Measurements from ENCODE around the gene CREBBP. TPM values are rescaled to one million over a fixed set of nuclear protein-coding genes. Genes with fewer than 3 reads are reported as not detected.

CREBBP gene
- polyA plus RNA-seq, 1 of the 3 experiments (the other 2 are of a cell fraction): 5.7 TPM

DNA sequence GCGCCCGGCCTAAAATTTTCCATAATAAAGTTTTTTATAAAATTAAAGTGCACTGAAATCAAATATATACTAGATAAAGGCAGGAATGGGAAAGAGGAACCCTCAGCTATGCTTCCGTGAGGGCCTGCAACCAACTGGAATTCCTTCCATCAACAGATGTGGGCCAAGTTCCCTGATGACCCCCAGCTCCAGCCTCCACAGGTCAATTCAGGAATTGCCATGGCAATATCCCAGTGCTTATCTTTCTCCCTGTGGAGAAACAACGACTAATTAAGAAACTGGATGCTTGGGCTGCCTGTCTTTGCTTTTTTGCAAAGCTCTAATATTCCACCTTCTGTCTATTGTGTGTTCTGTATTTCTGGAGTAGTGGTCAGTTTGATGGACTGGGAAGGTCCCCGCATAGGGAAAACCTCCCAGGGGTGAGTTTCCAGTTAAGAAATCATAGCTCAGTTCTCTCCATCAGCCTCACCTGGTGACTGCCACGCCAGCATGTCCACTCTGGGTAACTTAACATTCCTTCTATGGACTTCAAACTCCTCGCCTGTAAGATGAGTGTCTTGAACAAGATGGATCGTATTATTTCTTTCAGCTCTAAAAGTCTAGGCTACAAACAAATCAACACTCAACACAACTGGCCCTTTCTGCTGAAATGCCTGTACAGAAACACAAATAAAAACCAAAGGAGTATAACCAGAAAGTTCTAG is 67.9 kb downstream of the CREBBP start:
- Histone ChIP-seq H3K36me3 (replicated peaks in 1 of 2; ENCODE audit: control insufficient read depth in 1 of 2, insufficient read depth in 2 of 2, low read length in 1 of 2) (peaks cover 8 to 11% of the 10 kb centered on the region in 2 experiments), H3K9me2 (no peaks in the 10 kb centered on the region), H3K4me3 (ENCODE audit: low read depth in 2 of 2, low read length in 1 of 2) (no peak overlapping the region), H4K20me1 (ENCODE audit: insufficient read depth) (peaks cover 100% of the 10 kb centered on the region), H3K4me1 (ENCODE audit: control insufficient read depth in 1 of 2, insufficient read depth in 2 of 2, low read depth in 1 of 2, low read length in 1 of 2) (peaks cover 0 to 14% of the 10 kb centered on the region in 2 experiments; a peak in 2 of 4 replicates), H2AFZ (ENCODE audit: low read depth) (no peak overlapping the region), H3F3A (replicated peaks; ENCODE audit: insufficient read depth) (no peaks in the 10 kb centered on the region), H3K27ac (ENCODE audit: low read depth in 2 of 2, low read length in 1 of 2) (no peak overlapping the region), H3K27me3 (ENCODE audit: insufficient read depth) (no peaks in the 10 kb centered on the region), H3K4me2 (no peak overlapping the region), H3K9me3 (no peaks in the 10 kb centered on the region), H3K9ac (no peak overlapping the region), H3K79me2 (ENCODE audit: insufficient read depth) (peaks cover 96% of the 10 kb centered on the region)
- POLR2A ChIA-PET: no interaction called here
- TF ChIP-seq MEF2A (IDR thresholded peaks at IDR 0.05; ENCODE audit: borderline replicate concordance, low read depth) (no peak), NFIC (IDR thresholded peaks at IDR 0.05; ENCODE audit: borderline replicate concordance) (no peak), CTCF (IDR thresholded peaks at IDR 0.05) (no peak), YY1 (IDR thresholded peaks at IDR 0.05; ENCODE audit: low read depth) (no peak), POLR2AphosphoS5 (IDR thresholded peaks at IDR 0.05; ENCODE audit: low read depth, low read length) (no peak), FOXM1 (IDR thresholded peaks at IDR 0.05; ENCODE audit: low read depth) (no peak), EZH2phosphoT487 (IDR thresholded peaks at IDR 0.05; ENCODE audit: borderline replicate concordance, low read depth) (no peak), SIN3A (IDR thresholded peaks at IDR 0.05; ENCODE audit: borderline replicate concordance, low read depth, low read length) (no peak), RAD21 (IDR thresholded peaks at IDR 0.05; ENCODE audit: low read length) (no peak), GABPA (IDR thresholded peaks at IDR 0.05; ENCODE audit: low read depth) (no peak), JUND (IDR thresholded peaks at IDR 0.05) (no peak), RXRA (IDR thresholded peaks at IDR 0.05; ENCODE audit: borderline replicate concordance, low read depth) (no peak), GATA2 (CRISPR knock-in tag; IDR thresholded peaks at IDR 0.05) (no peak), FOXJ3 (CRISPR knock-in tag; IDR thresholded peaks at IDR 0.05) (no peak), RFX5 (IDR thresholded peaks at IDR 0.05; ENCODE audit: low read length) (no peak), IRF3 (IDR thresholded peaks at IDR 0.05; ENCODE audit: low read depth, low read length) (no peak)
- TF ChIP-seq, protein P1, sequence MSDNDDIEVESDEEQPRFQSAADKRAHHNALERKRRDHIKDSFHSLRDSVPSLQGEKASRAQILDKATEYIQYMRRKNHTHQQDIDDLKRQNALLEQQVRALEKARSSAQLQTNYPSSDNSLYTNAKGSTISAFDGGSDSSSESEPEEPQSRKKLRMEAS (IDR thresholded peaks at IDR 0.05; ENCODE audit: low read depth): no peak
- DNase-seq: no peak
- CTCF ChIA-PET: interaction anchor here (1.2 to 1.5 kb wide), 2 partner anchors 52 to 67 kb away, joined by 3 to 5 read pairs; no protein-coding TSS in a partner anchor
- 95% methylated on average over 8 of the region's 8 CpGs for WGBS (ENCODE audit: low lambda C conversion rate)
